ENCODE data around the gene BICRAL. TPM values are rescaled to one million over a fixed set of nuclear protein-coding genes. Genes with fewer than 3 reads are reported as not detected.
"Not testable (repeated sequence)": the region's sequence is repeated elsewhere in the genome, so short reads cannot be mapped to it uniquely, and the experiment has no call there.

The BICRAL gene
- total RNA-seq, 1 experiment from 2014 or later = 3.0 TPM

DNA sequence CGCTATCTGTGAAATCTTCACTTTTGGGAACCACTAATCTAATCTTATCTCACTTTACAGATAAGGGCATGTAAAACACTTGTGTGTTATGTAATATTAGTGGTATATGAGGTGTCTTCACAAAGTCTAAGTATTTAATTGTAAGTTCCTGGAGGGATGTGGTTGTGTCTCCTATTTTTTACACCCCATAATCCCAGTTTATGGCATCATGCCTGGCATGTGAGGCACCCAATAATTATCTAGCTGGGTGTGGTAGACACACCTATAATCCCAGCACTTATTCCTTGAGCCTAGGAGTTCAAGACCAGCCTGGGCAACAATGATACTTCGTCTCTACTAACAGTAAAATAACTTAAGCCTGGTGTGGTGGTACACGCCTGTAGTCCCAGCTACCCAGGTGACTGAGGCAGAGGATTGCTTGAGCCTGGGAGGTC lies 19.4 kb upstream of the BICRAL start:
- no peak for DNase-seq (ENCODE audit: low read depth)

DNA sequence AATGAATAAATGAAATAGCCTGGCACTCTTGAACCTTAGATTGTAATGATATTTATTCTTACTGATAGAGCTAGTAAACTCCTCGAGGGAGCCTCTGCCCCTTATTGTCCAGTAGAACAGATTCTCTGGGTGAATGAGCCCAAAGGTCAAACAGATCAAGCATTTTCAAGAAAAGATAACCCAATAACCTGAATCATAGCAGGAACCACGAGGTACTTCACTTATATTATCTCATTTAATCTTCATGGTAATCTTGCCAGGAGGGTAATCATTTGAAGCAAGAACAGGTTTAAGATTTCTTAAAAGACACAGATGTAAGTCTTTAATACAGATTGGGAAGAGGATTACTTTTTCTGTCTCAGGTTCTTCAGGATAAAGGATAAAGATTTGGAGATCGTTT lies 18.9 kb upstream of the BICRAL start:
- DNase-seq (ENCODE audit: low read depth) = no peak

- DNase-seq (ENCODE audit: low read depth) = no peak
Measured at GRCh38 chr6:42764911-42765648, 16.8 kb upstream of the BICRAL start.

GRCh38 chr6:42766163-42766670 lies 15.6 kb upstream of the BICRAL start:
- peak; percentile 82 for DNase-seq (ENCODE audit: low read depth)

DNA sequence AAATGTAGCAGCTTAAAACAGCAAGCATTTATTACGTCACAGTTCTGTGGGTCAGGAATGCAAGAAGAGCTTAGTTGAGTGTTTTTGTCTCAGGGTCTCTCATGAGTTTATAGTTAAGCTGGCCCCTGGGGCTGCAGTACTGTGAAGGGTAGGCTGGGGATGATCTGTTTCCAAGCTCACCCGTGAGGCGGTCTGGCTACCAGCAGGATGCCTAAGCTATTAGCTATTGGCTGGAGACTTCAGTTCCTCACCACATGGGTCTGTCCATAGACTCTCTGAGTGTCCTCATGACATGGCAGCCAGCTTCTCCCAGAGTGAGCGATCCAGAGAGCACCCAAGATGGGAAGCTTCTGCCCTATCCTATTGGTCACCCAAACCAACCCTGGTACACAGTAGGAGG lies 12.8 kb upstream of the BICRAL start:
- DNase-seq (ENCODE audit: low read depth) = no peak

DNA sequence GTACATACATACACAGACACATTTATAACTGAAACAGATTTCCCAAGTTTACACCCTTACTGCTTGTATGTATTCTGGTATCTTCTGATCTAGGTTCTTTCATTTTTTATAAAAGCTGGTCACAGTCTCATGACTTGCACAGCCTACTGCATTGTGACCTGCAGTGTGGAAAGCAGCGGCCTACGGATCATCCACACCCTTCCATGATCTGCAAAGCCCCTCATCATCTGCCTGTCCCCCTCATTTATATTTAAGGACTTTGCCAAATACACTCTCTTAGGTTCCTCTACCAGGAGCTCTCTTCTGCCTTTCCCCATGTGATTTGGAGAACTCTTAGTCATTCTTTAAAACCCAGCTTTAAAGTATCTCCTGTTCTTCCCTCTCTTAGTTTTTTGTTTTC lies 12.0 kb upstream of the BICRAL start:
- DNase-seq (ENCODE audit: low read depth) = no peak

- DNase-seq (ENCODE audit: low read depth) = no peak
Measured at GRCh38 chr6:42771741-42772100, 10.1 kb upstream of the BICRAL start.

DNA sequence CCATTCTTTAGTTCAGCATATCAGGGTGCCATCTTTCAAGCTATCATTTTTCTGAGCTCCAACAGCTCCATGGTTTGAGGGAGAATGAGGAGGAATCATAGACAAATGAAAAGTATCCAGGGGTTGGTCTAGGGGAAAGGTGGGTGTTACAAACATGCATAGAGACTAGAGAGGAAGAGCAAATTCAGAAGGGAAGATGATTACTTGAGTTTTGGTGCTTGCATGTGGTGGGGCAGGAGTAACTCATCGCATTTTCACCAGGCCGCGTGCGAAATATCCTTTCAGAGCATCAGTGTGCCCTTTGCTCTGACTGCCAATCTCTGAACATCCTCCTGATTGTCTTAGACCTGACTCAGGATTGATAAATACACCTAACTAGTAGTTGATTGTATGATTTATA lies 7.7 kb upstream of the BICRAL start:
- DNase-seq (ENCODE audit: low read depth) = no peak

- DNase-seq (ENCODE audit: low read depth) = not testable (repeated sequence)
Measured at GRCh38 chr6:42774821-42775487, 6.9 kb upstream of the BICRAL start.

- DNase-seq (ENCODE audit: low read depth) = peak; percentile 40
Measured at GRCh38 chr6:42777126-42777822, 4.6 kb upstream of the BICRAL start.

- DNase-seq (ENCODE audit: low read depth) = no peak
Measured at GRCh38 chr6:42778122-42778521, 3.7 kb upstream of the BICRAL start.

DNA sequence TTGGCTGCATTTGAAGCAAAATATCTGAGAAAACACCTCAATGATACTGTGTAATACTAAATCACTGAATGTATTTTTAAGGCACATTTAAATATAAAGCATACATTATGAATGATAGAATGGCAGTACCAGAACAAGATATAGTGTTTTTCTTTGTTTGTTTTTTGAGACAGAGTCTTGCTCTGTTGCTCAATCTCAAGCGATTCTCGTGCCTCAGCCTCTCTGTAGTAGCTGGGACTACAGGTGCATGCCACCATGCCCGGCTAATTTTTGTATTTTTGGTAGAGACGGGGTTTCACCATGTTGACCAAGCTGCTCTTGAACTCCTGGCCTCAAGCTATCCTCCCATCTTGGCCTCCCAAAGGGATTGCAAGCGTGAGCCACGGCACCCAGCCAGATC lies 2.3 kb upstream of the BICRAL start:
- no peak for DNase-seq (ENCODE audit: low read depth)

GRCh38 chr6:42781546-42781795 lies 381 bp upstream of the BICRAL start:
- DNase-seq (ENCODE audit: low read depth) = no peak

DNA sequence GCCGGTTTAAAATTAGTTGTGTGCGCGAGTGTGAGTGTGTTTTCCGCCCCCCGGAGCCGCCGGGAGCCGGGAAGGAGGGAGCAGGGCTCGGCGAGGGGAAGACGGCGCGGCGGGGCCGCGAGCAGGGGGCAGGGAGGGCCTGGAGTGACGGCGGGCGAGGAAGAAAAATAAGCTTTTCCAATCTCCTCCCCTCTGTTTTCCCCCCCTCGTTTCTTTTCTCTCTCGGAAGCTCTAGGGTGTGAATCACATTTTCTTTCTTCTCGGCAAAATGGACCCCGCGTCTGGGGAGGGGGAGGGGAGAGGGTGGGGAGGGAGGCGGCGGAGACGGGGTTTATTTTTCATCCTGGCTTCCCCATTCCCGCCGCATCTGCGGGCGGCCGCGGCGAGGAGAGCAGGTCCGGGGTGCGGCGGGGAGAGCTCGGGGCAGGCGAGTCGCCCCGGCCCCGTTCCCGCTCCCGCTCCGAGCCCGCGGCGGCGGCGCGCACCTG lies 881 bp downstream of the BICRAL start:
- DNase-seq (ENCODE audit: low read depth) = peak; percentile 95

- DNase-seq (ENCODE audit: low read depth) = peak; percentile 85
Measured at GRCh38 chr6:42783177-42783875, 1.5 kb downstream of the BICRAL start.

DNA sequence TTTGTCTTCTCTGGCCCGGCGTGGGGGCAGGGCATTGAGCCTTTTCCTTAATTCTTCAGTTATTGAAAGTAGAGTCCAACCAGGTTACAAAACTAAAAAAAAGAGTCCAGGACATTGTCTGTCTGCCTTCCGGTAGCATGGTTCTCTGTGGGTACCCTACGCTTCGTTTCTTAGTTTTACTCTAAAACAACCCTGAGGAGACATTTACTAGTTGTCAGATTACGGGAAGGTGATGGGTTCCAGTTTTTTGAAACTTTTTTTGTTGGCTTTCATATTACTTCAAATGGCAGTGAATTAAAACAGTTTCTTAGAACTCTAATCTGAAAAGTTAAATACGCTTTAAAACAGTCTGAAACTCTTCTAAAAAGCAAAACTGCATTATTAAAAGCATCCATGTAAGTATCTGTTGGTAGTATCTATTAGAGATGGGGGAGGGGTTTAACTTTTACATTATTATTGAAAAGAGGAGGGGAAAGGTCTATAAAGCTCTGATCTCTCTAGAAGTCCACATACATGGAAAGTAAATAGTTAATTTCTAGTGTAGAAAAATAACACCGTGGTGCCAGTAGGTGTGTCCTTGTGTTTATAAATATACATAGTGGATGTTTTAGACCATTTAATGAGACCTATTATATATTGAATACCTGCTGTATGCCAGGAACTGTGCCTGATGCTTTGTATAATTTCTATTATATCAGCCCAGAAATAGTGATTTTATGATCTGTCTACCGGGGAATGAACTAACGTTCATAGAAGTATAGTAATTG lies 2.2 kb downstream of the BICRAL start:
- no peak for DNase-seq (ENCODE audit: low read depth)

DNA sequence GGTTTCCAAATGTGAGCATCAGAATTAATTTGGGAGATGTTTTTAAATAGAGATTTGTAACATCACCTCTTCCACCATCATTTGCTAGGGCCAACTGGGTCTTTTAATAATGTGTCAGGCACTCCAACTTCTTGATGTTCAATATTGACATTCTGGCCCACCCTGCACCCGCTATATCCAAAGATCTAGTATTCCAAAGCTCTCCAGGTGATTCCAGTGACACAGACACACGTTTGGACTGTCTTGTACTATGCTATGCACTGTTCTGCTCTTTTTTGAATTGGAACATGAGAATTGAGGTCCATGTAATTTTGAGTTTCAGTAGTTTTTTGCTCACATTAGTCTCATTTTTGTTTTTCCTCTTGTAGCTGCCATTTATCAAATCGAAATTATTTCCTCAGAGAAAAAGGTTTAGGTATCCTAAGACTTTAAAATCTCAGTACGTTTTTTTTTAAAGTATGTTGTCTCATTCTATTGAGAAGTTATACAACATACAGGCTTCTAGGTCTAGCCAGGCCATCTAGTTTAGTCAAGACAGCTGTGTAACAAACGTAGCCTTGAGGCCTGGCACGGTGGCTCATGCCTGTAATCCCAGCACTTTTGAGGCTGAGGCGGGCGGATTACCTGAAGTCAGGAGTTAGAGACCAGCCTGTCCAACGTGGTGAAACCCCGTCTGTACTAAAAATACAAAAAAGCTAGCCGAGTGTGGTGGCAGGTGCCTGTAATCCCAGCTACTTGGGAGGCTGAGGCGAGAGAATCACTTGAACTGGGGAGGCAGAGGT lies 3.1 kb downstream of the BICRAL start:
- no peak for DNase-seq (ENCODE audit: low read depth)

DNA sequence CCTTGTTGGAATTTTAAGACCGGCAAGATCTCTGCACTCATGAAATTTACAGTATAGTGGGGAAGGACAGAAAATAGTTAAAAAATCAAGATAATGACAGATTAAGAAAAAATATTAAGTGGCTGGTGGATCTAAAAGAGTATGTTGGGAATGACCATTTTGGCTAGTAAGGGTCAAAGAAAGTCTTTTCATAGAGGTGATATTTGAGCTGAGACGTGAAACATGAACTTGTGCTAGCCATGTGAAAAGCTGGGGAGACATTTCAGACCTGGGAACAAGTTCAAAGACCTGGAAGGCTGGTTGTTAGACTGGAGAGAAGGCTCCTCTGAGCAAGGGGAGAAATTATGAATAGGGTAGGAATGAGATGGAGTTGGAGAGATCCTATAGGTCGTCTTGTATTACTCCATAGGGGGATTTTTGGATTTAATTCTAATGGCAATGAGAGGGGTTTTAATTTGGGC lies 4.7 kb downstream of the BICRAL start:
- no peak for DNase-seq (ENCODE audit: low read depth)

DNA sequence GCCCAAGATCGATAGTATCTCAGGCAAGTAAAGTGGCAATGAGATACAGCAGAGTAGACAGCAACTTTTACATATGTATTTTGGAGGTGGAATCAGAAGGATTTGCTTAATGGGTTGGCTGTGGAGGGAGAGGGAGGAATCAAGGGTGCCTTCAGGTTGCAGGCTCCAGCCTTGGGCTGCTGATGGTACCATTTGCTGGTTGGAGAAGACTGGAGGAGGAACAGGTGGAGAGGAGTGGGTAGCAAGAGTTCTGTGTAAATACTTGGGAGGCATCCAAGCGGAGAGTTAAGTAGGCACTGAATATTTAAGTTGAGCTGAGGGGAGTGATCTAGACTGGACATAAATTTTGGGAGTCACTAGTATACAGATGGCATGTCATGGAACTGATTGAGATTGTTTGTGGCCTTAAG lies 5.2 kb downstream of the BICRAL start:
- no peak for DNase-seq (ENCODE audit: low read depth)

GRCh38 chr6:42788671-42789070 lies 6.8 kb downstream of the BICRAL start:
- no peak for DNase-seq (ENCODE audit: low read depth)
